SH-SY5Y (cell line): ENCODE measurements around the gene SESN1.

Experiments
- GATA2 ChIP-seq: IDR thresholded peaks from 2 replicates; pipeline ENCODE4 v1.6.1; 2011; ENCODE audit warnings: mild to moderate bottlenecking, low read depth, low read length
- GATA3 ChIP-seq: IDR thresholded peaks from 2 replicates; pipeline ENCODE4 v1.6.1; 2011; ENCODE audit warnings: low read depth, mild to moderate bottlenecking, low read length, moderate library complexity

DNA sequence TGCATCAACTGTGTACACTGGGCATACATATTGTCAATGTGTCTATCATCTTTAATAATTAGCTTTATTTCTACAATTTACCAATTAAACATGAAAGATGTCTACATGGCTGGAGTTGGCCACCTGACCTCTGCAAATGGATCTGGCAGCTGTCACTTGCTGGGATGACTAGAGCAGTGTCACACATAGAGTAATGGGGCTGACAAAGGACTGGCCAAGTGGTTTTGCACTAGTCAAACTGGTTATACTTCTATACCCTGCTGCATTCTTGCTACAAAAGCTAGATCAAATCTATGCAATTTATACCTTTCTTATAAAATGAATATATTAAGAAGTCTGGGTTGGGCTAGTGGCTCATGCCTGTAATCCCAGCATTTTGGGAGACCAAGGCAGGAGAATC is 99.3 kb downstream of the SESN1 start:
- no peak for TF ChIP-seq GATA2
- no peak for TF ChIP-seq GATA3
